Midbrain (tissue), 1 donor: Measurements from ENCODE around the gene NCLN.
"Not testable (repeated sequence)": the region's sequence is repeated elsewhere in the genome, so short reads cannot be mapped to it uniquely, and the experiment has no call there.

Experiments used
- DNase-seq: peaks from one replicate; lab custom pipeline; 2025; lab: John Stamatoyannopoulos, UW

Gene NCLN

GRCh38 chr19:3154957-3155736 is 30.6 kb upstream of the NCLN start:
- no peak for DNase-seq

GRCh38 chr19:3157096-3157845 is 28.5 kb upstream of the NCLN start:
- DNase-seq = no peak

GRCh38 chr19:3159565-3159964 is 26.2 kb upstream of the NCLN start:
- DNase-seq = no peak

- no peak for DNase-seq
These were observed 25.5 kb upstream of the NCLN start for GRCh38 chr19:3160219-3160618.

GRCh38 chr19:3161453-3161852 is 24.3 kb upstream of the NCLN start:
- DNase-seq = no peak

- no peak for DNase-seq
These were observed 23.1 kb upstream of the NCLN start for GRCh38 chr19:3162418-3163229.

- DNase-seq = peak; percentile 59
These were observed 22.4 kb upstream of the NCLN start for GRCh38 chr19:3163230-3163886.

GRCh38 chr19:3163943-3164342 is 21.8 kb upstream of the NCLN start:
- DNase-seq = no peak

GRCh38 chr19:3167533-3168272 is 18.0 kb upstream of the NCLN start:
- no peak for DNase-seq

GRCh38 chr19:3171894-3172672 is 13.6 kb upstream of the NCLN start:
- DNase-seq = no peak

- DNase-seq = not testable (repeated sequence)
These were observed 13.1 kb upstream of the NCLN start for GRCh38 chr19:3172673-3173000.

GRCh38 chr19:3175781-3176714 is 9.7 kb upstream of the NCLN start:
- DNase-seq = no peak

GRCh38 chr19:3176715-3177501 is 8.8 kb upstream of the NCLN start:
- no peak for DNase-seq

- no peak for DNase-seq
These were observed 7.3 kb upstream of the NCLN start, which contains the start of gene S1PR4 for GRCh38 chr19:3178377-3178972. TSS of gene S1PR4 (plus strand) at chr19:3178769. CDS start at chr19:3178793, 24 bp downstream.

- DNase-seq = no peak
These were observed 6.6 kb upstream of the NCLN start for GRCh38 chr19:3178973-3179738.

- DNase-seq = no peak
These were observed 5.9 kb upstream of the NCLN start for GRCh38 chr19:3179739-3180293.
